ENCODE data around the gene WASL. TPM values are rescaled to one million over a fixed set of nuclear protein-coding genes. Genes with fewer than 3 reads are reported as not detected.

WASL gene
- total RNA-seq, 1 donor from 2014 or later = 12.4 TPM

Other genes with a start within 250 kb of the WASL start
- gene IQUB, start 214.4 kb downstream of the WASL start, total RNA-seq = 0.05 and 0.34 TPM in 2 replicates
- 34.0 and 39.1 TPM in 2 replicates for gene NDUFA5, start 191.2 kb downstream of the WASL start, total RNA-seq
- not detected in 2 replicates for gene ASB15, start 147.2 kb downstream of the WASL start, total RNA-seq
- not detected in 2 replicates for gene LMOD2, start 93.1 kb downstream of the WASL start, total RNA-seq
- gene HYAL4, start 96.2 kb upstream of the WASL start, total RNA-seq = 0.33 TPM in 1 of 2 replicates, not detected in the other
- gene SPAM1, start 176.2 kb upstream of the WASL start, total RNA-seq = not detected in 2 replicates